Measurements from ENCODE around the gene DMRTC2. TPM values are rescaled to one million over a fixed set of nuclear protein-coding genes. Genes with fewer than 3 reads are reported as not detected.

Gene DMRTC2
- not detected for total RNA-seq
- long read RNA-seq: 0 reads

- ATAC-seq (ENCODE audit: poor library complexity) (no peak), DNase-seq (no peak)
- intact Hi-C loops (cut with DNase I): no loop called here
Measured at GRCh38 chr19:41845001-41845050, at the start of gene DMRTC2. Gene DMRTC2, plus strand, starts transcription at chr19:41845042. Its CDS starts 2,387 bp downstream, at chr19:41847429.

- intact Hi-C loops (cut with DNase I): no loop called here
- ATAC-seq (ENCODE audit: poor library complexity): no peak
- no peak for DNase-seq
Measured at GRCh38 chr19:41796362-41796761, 48.5 kb upstream of the DMRTC2 start, which contains the start of gene CEACAM3. Gene CEACAM3, plus strand, starts transcription at chr19:41796587. Its CDS starts 91 bp downstream, at chr19:41796678.

- intact Hi-C loops (cut with DNase I): no loop called here
- ATAC-seq (ENCODE audit: poor library complexity) (no peak), DNase-seq (no peak)
Measured at GRCh38 chr19:41796901-41797300, 47.9 kb upstream of the DMRTC2 start.

GRCh38 chr19:41799444-41800000 is 45.3 kb upstream of the DMRTC2 start:
- intact Hi-C loops (cut with DNase I): no loop called here
- no peak for ATAC-seq (ENCODE audit: poor library complexity)
- DNase-seq: no peak

GRCh38 chr19:41801031-41801430 is 43.8 kb upstream of the DMRTC2 start:
- DNase-seq (no peak), ATAC-seq (ENCODE audit: poor library complexity) (no peak)
- intact Hi-C loops (cut with DNase I): no loop called here

GRCh38 chr19:41801792-41802211 is 43.0 kb upstream of the DMRTC2 start:
- ATAC-seq (ENCODE audit: poor library complexity): no peak
- DNase-seq: no peak
- intact Hi-C loops (cut with DNase I): no loop called here

- no peak for DNase-seq
- intact Hi-C loops (cut with DNase I): no loop called here
- no peak for ATAC-seq (ENCODE audit: poor library complexity)
Measured at GRCh38 chr19:41802770-41803169, 42.1 kb upstream of the DMRTC2 start.

- ATAC-seq (ENCODE audit: poor library complexity): no peak
Measured at GRCh38 chr19:41804336-41804735, 40.5 kb upstream of the DMRTC2 start.

GRCh38 chr19:41807176-41807575 is 37.7 kb upstream of the DMRTC2 start:
- intact Hi-C loops (cut with DNase I): no loop called here
- ATAC-seq (ENCODE audit: poor library complexity) (no peak), DNase-seq (no peak)

More at GRCh38 chr19:41804336-41804735, 40.5 kb upstream of the DMRTC2 start:
- DNase-seq: no peak
- intact Hi-C loops (cut with DNase I): no loop called here

GRCh38 chr19:41808663-41809566 is 35.9 kb upstream of the DMRTC2 start:
- peak; percentile 65 for DNase-seq
- intact Hi-C loops (cut with DNase I): no loop called here
- ATAC-seq (ENCODE audit: poor library complexity): peak; percentile 78

- no peak for DNase-seq
- ATAC-seq (ENCODE audit: poor library complexity): no peak
- intact Hi-C loops (cut with DNase I): no loop called here
Measured at GRCh38 chr19:41810301-41810700, 34.5 kb upstream of the DMRTC2 start.

- intact Hi-C loops (cut with DNase I): no loop called here
- ATAC-seq (ENCODE audit: poor library complexity) (peak; percentile 64), DNase-seq (peak; percentile 49)
Measured at GRCh38 chr19:41811036-41811435, 33.8 kb upstream of the DMRTC2 start.

- ATAC-seq (ENCODE audit: poor library complexity): no peak
- no peak for DNase-seq
- intact Hi-C loops (cut with DNase I): no loop called here
Measured at GRCh38 chr19:41811981-41812380, 32.9 kb upstream of the DMRTC2 start.

GRCh38 chr19:41813911-41814310 is 30.9 kb upstream of the DMRTC2 start:
- no peak for ATAC-seq (ENCODE audit: poor library complexity)
- intact Hi-C loops (cut with DNase I): no loop called here
- DNase-seq: no peak

GRCh38 chr19:41815301-41815700 is 29.5 kb upstream of the DMRTC2 start:
- ATAC-seq (ENCODE audit: poor library complexity): no peak

GRCh38 chr19:41816761-41817160 is 28.1 kb upstream of the DMRTC2 start:
- ATAC-seq (ENCODE audit: poor library complexity): no peak
- intact Hi-C loops (cut with DNase I): no loop called here
- DNase-seq: no peak

More at GRCh38 chr19:41815301-41815700, 29.5 kb upstream of the DMRTC2 start:
- DNase-seq: no peak
- intact Hi-C loops (cut with DNase I): no loop called here

GRCh38 chr19:41821003-41821735 is 23.7 kb upstream of the DMRTC2 start:
- DNase-seq (peak; percentile 26), ATAC-seq (ENCODE audit: poor library complexity) (peak; percentile 43)
- intact Hi-C loops (cut with DNase I): no loop called here

GRCh38 chr19:41837981-41838708 is 6.7 kb upstream of the DMRTC2 start:
- no peak for ATAC-seq (ENCODE audit: poor library complexity)
- intact Hi-C loops (cut with DNase I): no loop called here
- no peak for DNase-seq

GRCh38 chr19:41839211-41839610 is 5.6 kb upstream of the DMRTC2 start:
- intact Hi-C loops (cut with DNase I): no loop called here
- ATAC-seq (ENCODE audit: poor library complexity): no peak
- DNase-seq: no peak

Data from Right ventricle myocardium superior (tissue), 1 donor.